GM12874 (cell line): Measurements from ENCODE around the gene MUC5AC.

Source experiments
- CTCF ChIP-seq: IDR thresholded peaks from 2 replicates; pipeline ENCODE4 v1.5.1; 2011; ENCODE audit warnings: low read depth, mild to moderate bottlenecking, control low read depth, low read length, moderate library complexity; ENCODE audit not compliant: insufficient read depth

MUC5AC gene

GRCh38 chr11:1239596-1240205 is 81.9 kb downstream of the MUC5AC start:
- TF ChIP-seq CTCF, result no peak

GRCh38 chr11:1240771-1241170 is 83.0 kb downstream of the MUC5AC start:
- TF ChIP-seq CTCF, result no peak

GRCh38 chr11:1241706-1242105 is 84.0 kb downstream of the MUC5AC start:
- TF ChIP-seq CTCF, result no peak

- no peak for TF ChIP-seq CTCF
These were observed 84.5 kb downstream of the MUC5AC start for GRCh38 chr11:1242289-1242688.
